ENCODE measurements around the gene PDE6B.

PDE6B gene

DNA sequence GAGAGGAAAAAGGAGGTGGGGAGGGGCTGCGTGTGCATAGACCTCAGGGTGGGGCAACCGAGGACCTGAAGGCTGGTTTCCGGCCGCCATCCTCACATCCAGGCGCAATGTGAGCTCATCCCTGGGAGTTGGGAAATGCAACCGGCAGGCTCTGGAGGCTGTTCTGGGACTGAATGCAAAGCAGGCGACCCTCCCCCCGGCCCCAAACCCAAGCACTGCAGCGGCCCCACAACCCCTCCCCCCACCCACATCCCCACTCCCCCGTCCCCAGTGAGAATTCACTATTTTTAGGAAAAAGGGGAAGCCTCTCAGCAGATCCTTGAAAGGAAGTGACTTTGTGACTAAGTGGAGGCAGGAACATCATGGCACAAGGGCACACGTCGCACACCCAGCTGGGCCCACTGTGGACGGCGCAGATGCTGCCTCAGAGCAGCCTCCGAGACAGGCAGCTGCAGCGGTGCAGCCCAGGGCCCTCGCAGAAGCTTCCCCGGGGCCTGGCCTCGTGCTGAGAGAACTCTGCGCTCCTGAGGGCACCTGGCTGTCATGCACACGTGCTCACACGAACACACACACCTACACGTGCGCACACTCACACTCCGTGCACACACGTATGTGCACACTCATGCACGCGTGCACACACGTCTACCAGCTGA lies 1.3 kb upstream of the PDE6B start:
- no peak for DNase-seq (ENCODE audit: extremely low read depth, low read depth)
- TF ChIP-seq, protein P1, sequence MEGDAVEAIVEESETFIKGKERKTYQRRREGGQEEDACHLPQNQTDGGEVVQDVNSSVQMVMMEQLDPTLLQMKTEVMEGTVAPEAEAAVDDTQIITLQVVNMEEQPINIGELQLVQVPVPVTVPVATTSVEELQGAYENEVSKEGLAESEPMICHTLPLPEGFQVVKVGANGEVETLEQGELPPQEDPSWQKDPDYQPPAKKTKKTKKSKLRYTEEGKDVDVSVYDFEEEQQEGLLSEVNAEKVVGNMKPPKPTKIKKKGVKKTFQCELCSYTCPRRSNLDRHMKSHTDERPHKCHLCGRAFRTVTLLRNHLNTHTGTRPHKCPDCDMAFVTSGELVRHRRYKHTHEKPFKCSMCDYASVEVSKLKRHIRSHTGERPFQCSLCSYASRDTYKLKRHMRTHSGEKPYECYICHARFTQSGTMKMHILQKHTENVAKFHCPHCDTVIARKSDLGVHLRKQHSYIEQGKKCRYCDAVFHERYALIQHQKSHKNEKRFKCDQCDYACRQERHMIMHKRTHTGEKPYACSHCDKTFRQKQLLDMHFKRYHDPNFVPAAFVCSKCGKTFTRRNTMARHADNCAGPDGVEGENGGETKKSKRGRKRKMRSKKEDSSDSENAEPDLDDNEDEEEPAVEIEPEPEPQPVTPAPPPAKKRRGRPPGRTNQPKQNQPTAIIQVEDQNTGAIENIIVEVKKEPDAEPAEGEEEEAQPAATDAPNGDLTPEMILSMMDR (IDR thresholded peaks at IDR 0.05; ENCODE audit: low read depth, low read length), result no peak

DNA sequence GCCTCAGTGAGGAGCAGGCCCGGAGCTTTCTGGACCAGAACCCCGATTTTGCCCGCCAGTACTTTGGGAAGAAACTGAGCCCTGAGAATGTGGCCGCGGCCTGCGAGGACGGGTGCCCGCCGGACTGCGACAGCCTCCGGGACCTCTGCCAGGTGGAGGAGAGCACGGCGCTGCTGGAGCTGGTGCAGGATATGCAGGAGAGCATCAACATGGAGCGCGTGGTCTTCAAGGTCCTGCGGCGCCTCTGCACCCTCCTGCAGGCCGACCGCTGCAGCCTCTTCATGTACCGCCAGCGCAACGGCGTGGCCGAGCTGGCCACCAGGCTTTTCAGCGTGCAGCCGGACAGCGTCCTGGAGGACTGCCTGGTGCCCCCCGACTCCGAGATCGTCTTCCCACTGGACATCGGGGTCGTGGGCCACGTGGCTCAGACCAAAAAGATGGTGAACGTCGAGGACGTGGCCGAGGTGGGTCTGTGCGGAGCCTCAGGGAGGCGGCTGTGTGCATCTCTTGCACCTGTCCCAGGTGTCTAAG lies 323 bp downstream of the PDE6B start:
- no peak for DNase-seq (ENCODE audit: extremely low read depth, low read depth)
- TF ChIP-seq, protein P1 (IDR thresholded peaks at IDR 0.05; ENCODE audit: low read depth, low read length), result no peak

DNA sequence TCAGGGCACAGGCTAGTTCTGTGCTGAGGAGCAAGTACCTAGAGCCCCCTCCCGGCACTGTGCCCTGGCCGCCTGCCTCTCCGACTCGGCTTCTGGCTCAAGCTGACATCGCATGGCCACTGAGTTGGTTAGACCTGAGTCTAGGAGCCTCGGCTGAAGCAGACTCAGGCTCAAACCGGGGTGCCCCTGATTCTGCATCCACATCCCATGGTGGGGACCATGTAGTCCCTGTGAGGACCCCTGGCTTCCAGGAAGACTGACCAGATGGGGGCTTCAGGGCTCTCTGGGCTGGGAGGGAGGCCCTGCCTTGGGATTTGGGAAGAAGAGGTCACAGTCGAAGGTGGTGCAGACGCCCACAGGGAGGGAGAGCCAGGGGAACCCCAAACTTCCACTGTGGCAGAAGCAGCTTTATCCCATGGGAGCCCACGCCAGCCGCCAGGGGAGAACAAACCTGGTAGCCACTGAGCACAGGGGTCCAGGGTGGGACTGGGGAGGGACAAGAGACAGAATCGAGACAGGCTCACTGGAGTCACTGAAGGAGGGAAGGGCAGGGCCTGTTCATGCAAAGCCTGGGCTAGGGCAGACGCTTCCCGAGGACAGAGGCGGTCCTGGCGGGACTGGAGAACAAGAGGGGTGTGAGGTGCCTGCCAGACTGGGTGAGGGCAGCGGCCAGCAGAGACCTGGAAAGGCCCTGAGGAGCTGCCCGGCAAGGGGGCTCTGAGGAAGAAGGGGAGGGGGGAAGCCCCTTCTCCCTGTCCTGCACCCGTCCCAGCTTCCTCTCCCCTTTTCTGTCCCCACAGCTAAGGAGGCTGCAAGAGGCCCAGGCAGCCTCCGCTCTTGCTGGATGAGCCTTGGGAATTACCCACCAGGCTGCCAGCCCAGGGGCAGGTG lies 1.1 kb downstream of the PDE6B start:
- DNase-seq (ENCODE audit: extremely low read depth, low read depth), result no peak
- TF ChIP-seq, protein P1 (IDR thresholded peaks at IDR 0.05; ENCODE audit: low read depth, low read length), result no peak

DNA sequence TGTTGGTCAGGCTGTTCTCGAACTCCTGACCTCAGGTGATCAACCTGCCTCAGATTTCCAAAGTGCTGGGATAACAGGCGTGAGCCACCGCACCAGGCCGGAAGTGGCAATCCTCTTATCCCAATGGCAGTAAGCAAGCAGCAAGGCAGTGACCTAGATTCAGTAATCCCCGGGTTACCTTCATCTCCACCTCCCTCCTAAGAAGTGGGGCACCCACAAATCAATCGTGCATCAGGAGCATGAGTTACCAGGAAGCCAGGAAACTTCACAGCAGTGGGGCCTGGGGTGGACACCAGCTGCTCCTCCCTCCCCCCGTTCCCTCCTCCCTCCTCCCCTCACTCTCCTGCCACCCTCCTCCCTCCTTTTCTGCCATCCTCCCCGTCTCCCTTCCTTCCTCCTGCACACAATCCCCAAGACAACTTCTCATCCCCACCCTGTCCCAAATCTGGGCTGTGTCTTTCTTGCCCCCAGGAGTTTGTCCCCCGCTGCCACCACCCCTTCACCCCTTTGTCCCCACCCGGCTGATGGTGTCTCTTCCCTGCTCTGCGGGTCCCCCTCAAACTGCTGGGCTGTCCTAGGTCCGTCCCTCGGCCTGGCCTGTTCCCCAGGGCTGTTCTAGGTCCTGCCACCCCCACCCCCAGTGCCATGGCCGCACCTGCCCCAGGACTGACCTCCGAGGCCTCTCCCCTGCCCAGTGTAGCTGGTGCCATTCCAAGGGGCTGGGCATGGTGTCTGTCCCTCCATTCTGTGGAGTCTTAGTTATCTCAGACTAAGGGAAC lies 2.2 kb downstream of the PDE6B start:
- no peak for DNase-seq (ENCODE audit: extremely low read depth, low read depth)
- TF ChIP-seq, protein P1 (IDR thresholded peaks at IDR 0.05; ENCODE audit: low read depth, low read length), result no peak

DNA sequence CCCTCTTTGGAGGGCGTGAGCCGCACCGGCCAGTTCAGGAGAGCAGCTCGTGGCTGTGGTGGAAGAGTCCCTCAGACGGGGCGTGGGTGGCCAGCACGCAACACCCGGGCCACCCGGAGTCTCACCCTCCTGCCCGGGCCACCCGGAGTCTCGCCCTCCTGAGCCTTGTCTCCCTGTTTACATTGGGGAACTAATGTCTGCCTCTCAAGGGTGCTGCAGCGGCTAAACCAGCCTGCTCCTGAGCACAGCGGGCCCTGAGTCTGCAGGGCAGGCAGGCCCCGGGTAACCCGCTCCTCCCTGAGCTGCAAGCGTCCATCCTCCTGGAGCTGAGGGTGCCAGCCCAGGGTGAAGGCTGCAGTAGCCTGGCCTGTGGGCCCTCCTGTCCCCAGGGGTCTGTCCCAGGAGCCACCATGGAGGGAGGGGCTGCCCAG lies 3.0 kb downstream of the PDE6B start:
- no peak for DNase-seq (ENCODE audit: extremely low read depth, low read depth)
- TF ChIP-seq, protein P1 (IDR thresholded peaks at IDR 0.05; ENCODE audit: low read depth, low read length), result no peak

DNA sequence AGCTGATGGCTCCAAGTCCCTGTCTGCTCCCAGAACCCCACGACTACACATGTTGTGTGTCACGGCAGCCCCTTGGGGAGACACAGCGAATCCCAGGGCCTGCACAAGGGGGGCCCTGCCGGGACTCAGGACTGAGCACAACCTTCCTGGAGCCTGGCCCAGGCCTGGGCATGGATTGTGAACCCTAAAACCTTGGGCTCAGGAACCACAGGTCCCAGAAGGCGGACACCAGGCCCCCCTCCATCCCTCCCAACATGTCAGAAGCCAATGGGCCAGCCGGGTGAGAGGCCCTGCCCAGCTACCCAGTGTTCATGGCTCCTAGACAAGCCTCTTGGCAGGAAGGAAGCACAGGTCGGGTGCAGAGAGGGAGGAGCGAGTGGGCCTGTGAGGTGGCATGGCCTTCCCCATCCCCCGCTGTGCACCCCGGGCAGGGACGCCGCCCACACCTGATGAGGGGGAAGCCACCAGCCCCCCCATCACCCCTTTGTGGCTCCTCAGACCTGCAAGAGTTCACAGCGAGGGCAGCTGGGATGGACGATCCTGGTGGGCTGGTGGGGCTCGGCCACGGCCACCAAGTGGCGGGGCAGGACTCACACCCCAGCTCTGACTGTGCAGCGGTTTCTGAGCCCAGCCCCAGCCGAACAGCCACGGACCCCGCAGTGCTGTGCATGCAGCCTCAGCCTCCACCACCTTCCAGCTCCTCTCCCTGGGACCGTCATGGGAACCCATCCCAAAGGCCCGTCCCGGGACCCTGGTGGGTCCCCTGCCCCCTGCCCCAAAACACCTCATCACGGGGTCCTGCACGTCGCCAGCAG lies 3.7 kb downstream of the PDE6B start:
- DNase-seq (ENCODE audit: extremely low read depth, low read depth), result no peak
- TF ChIP-seq, protein P1 (IDR thresholded peaks at IDR 0.05; ENCODE audit: low read depth, low read length), result no peak

Data from AG09319 (cell line).